ENCODE data around the gene ASCC1. TPM values are rescaled to one million over a fixed set of nuclear protein-coding genes. Genes with fewer than 3 reads are reported as not detected.
A peak's percentile ranks its signal among the peaks of the same experiment; 100 is the strongest.

ASCC1 gene
- total RNA-seq, 4 donors from 2014 or later: 24.4 to 42.4 (median 35.2) TPM

DNA sequence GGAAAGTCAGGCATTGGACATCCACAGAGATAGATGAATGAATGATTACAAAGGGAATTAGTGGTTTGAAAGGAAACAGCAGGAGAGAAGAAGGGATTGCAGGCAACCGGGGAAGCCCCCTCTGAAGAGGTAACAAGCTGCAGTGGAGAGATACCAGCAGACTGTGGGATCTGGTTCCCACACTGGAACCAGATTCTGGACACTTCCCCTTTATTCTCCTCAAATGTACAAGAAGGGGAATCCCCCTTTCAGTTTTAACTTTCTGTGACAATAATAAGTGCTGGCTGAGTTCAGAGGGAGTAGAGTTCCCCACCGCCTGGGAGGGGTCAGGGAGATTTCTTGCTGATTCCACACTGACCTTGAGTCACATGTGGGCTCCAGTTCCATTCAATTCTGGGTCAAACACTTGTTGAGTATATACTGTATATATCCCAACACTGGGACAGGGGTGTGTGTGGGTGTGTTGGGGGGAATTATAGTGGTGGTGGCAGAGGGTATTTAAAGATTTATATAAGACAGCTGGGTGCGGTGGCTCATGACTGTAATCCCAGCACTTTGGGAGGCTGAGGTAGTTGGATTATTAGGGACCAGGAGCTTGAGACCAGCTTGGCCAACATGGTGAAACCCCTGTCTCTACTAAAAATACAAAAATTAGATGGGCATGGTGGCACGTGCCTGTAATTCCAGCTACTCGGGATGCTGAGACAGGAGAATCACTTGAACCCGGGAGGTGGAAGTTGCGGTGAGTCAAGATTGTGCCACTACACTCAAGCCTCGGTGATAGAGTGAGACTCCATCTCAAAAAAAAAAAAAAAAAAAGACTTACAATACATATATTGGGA is 41.2 kb upstream of the ASCC1 start:
- no peaks in the 10 kb centered on the region for H3K9me3 ChIP-seq
- no peak overlapping the region for H3K4me3 ChIP-seq
- no peaks in the 10 kb centered on the region for H3K27me3 ChIP-seq
- WGBS, 2 donors (ENCODE audit: low coverage in 1 of 2): 62 to 72% methylated on average over 6 to 7 of the region's 8 CpGs
- TF ChIP-seq POLR2AphosphoS5 (IDR thresholded peaks at IDR 0.05) (no peak), POLR2A (IDR thresholded peaks at IDR 0.05) (no peak), EP300 (IDR thresholded peaks at IDR 0.05) (no peak)
- TF ChIP-seq, protein P1, sequence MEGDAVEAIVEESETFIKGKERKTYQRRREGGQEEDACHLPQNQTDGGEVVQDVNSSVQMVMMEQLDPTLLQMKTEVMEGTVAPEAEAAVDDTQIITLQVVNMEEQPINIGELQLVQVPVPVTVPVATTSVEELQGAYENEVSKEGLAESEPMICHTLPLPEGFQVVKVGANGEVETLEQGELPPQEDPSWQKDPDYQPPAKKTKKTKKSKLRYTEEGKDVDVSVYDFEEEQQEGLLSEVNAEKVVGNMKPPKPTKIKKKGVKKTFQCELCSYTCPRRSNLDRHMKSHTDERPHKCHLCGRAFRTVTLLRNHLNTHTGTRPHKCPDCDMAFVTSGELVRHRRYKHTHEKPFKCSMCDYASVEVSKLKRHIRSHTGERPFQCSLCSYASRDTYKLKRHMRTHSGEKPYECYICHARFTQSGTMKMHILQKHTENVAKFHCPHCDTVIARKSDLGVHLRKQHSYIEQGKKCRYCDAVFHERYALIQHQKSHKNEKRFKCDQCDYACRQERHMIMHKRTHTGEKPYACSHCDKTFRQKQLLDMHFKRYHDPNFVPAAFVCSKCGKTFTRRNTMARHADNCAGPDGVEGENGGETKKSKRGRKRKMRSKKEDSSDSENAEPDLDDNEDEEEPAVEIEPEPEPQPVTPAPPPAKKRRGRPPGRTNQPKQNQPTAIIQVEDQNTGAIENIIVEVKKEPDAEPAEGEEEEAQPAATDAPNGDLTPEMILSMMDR (IDR thresholded peaks at IDR 0.05): no peak
- peaks cover 31 to 92% (median 65%) of the 10 kb centered on the region in 3 donors for H3K4me1 ChIP-seq
- peak overlapping the region; percentile 84 to 96 (median 93) for H3K27ac ChIP-seq
- no peaks in the 10 kb centered on the region for H3K36me3 ChIP-seq
- ATAC-seq: no peak

DNA sequence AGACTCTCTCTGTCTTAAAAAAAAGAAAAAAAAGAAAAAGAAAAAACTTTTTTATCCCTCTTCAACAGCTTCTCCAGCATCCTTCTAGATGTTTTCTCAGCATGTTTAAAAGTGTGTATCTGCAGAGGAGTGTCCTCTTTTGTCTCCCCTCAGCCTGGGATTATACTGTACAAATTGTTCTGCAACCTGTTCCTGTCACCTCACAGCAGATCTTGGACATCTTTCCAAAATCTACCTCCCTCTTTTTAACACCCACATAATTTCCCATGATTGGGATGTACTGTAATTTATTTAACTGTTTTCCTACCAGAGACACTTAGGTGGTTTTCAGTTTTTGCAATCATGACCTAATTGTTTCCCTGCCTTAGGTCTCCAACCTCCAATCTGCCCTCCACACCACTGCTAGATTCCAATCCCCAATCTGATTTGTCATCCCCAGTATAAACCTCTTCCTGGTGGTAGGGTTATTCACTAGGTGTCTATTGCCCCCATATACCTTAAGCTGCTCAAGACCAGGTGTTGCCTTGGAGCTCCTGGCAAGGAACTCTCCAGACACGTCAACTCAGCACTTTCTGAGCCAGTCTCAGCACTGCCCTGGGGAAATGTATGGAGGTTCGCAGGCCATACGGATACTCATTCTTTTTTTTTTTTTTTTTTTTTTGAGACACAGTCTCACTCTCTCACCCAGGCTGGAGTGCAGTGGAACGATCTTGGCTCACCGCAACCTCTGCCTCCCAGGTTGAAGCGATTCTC is 40.1 kb upstream of the ASCC1 start:
- peak; percentile 31 for TF ChIP-seq POLR2AphosphoS5 (IDR thresholded peaks at IDR 0.05)
- no peak for TF ChIP-seq POLR2A (IDR thresholded peaks at IDR 0.05)
- TF ChIP-seq EP300 (IDR thresholded peaks at IDR 0.05): no peak
- WGBS, 2 donors (ENCODE audit: low coverage in 1 of 2): 100% methylated on average over 3 of the region's 6 CpGs; no CpG with 5 or more reads in 1 of the 2 donors
- Histone ChIP-seq H3K27ac (peak overlapping the region; percentile 84 to 96 (median 93)), H3K9me3 (no peaks in the 10 kb centered on the region), H3K4me3 (no peak overlapping the region), H3K27me3 (no peaks in the 10 kb centered on the region), H3K4me1 (peaks cover 28 to 94% (median 71%) of the 10 kb centered on the region in 3 donors), H3K36me3 (no peaks in the 10 kb centered on the region)
- no peak for ATAC-seq

DNA sequence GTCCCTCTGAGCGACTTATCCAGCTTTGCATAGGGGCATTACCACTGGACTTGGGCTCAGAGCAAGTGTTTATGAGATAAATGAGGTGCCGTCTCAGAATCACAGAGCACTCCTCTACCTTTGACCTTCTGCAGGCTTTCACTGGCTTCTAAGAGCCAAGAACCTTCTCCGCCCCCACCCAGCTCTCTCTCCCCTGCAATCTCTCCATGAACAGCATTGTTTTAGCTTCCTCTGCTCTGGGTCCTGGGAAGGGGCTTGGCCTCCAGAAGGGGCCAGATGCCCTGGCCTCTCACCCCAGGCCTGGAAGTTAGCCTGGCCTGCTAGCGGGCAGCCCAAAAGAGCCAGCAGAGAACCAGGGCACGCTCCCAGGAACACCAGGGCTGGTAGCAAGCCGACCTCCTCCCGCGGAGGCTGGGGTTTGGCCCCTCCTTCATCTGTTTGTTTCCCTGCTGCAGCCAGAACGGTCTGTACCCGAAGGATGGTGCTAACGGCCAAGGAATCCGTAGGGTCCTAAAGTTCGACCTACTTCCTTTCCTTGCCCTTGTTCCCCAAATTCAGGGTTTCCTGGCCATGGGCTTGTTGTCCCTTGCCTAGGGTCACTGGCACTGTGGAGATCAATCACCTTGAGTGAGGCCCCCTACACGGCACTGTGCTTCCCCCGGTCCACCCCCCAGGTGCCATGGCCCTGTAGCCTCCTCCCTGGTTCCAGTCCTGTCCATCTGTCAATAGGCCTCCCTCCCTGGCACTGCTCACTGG is 38.9 kb upstream of the ASCC1 start:
- peaks cover 28 to 94% (median 76%) of the 10 kb centered on the region in 3 donors for H3K4me1 ChIP-seq
- H3K36me3 ChIP-seq: no peaks in the 10 kb centered on the region
- TF ChIP-seq POLR2AphosphoS5 (IDR thresholded peaks at IDR 0.05) (peak; percentile 99), POLR2A (IDR thresholded peaks at IDR 0.05) (peak in 1 of 2 donors; percentile 16), EP300 (IDR thresholded peaks at IDR 0.05) (peak; percentile 75)
- TF ChIP-seq, protein P1 (IDR thresholded peaks at IDR 0.05): no peak
- H3K27ac ChIP-seq: peak overlapping the region; percentile 84 to 96 (median 93)
- H3K27me3 ChIP-seq: no peaks in the 10 kb centered on the region
- peak; percentile 93 for ATAC-seq
- peak overlapping the region in 1 of 2 donors; percentile 14 for H3K4me3 ChIP-seq
- 0 to 2% methylated on average over 1 to 9 of the region's 15 CpGs for WGBS, 2 donors (ENCODE audit: low coverage in 1 of 2)
- no peaks in the 10 kb centered on the region for H3K9me3 ChIP-seq

GRCh38 chr10:72253578-72253977 is 37.5 kb upstream of the ASCC1 start:
- Histone ChIP-seq H3K4me1 (peaks cover 31 to 94% (median 80%) of the 10 kb centered on the region in 3 donors), H3K4me3 (no peak overlapping the region)
- WGBS, 2 donors (ENCODE audit: low coverage in 1 of 2): 82 to 91% methylated on average over 5 to 6 of the region's 7 CpGs

More at GRCh38 chr10:72253578-72253977, 37.5 kb upstream of the ASCC1 start:
- H3K9me3 ChIP-seq: no peaks in the 10 kb centered on the region
- H3K27me3 ChIP-seq: no peaks in the 10 kb centered on the region
- no peak for TF ChIP-seq POLR2A (IDR thresholded peaks at IDR 0.05)
- TF ChIP-seq POLR2AphosphoS5 (IDR thresholded peaks at IDR 0.05): no peak
- no peak for TF ChIP-seq EP300 (IDR thresholded peaks at IDR 0.05)
- TF ChIP-seq, protein P1 (IDR thresholded peaks at IDR 0.05): no peak
- ATAC-seq: no peak
- H3K36me3 ChIP-seq: no peaks in the 10 kb centered on the region
- H3K27ac ChIP-seq: peak overlapping the region; percentile 84 to 96 (median 93)

Measured in gastroesophageal sphincter (tissue), 4 donors.